Measurements from ENCODE around the gene HPS4. TPM values are rescaled to one million over a fixed set of nuclear protein-coding genes. Genes with fewer than 3 reads are reported as not detected.
A peak's percentile ranks its signal among the peaks of the same experiment; 100 is the strongest.

Gene HPS4
- total and polyA plus RNA-seq, 2 of the 8 experiments (the other 6 are each of a cell fraction or from before 2014, with no cell fraction given), result 28.0 to 35.2 TPM

DNA sequence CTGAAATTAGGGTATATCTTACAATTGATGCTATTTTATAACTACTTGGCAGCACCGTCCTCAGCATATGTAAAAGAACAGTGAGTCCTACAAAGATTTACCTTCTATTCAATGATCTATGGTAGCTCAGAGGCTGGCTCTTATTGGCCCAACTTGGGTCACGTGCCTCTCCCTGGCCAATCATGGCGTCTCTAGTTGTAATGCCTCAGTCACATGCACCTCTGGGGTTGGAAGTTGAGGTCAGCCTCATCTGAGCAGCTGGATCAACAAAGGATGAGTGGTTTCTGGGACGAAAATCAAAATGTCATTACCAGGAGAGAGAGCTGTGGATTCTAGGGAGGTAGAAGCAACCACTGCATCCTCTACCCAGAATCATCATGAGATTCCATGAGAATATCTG lies 77.5 kb downstream of the HPS4 start:
- 86% methylated on average over 4 of the region's 4 CpGs; no CpG with 5 or more reads in 1 of the 2 experiments for WGBS, 2 experiments (ENCODE audit: extremely low coverage in 1 of 2, insufficient coverage in 1 of 2, insufficient read length in 1 of 2, insufficient replicate concordance in 2 of 2, low coverage in 1 of 2, low lambda C conversion rate in 2 of 2, missing lambda C conversion rate in 1 of 2)
- H3K18ac ChIP-seq (ENCODE audit: extremely low read depth, low read length), result no peak overlapping the region
- no peaks in the 10 kb centered on the region for H4K20me1 ChIP-seq (replicated peaks in 1 of 2; ENCODE audit: control insufficient read depth in 1 of 2, insufficient read depth in 2 of 2, low read length in 2 of 2)
- H2BK15ac ChIP-seq (ENCODE audit: low read length), result no peak overlapping the region
- no peak overlapping the region for H3K4me3 ChIP-seq (ENCODE audit: extremely low read depth in 1 of 4, insufficient read depth in 2 of 4, low read depth in 3 of 4, low read length in 4 of 4)
- H3K9ac ChIP-seq (replicated peaks in 1 of 4; ENCODE audit: extremely low read depth in 1 of 4, low read depth in 3 of 4, low read length in 3 of 4), result no peak overlapping the region
- H3K56ac ChIP-seq (replicated peaks; ENCODE audit: insufficient read length, low read depth, low read length), result no peak overlapping the region
- H2AFZ ChIP-seq (ENCODE audit: low read length), result no peak overlapping the region
- H2AK5ac ChIP-seq (ENCODE audit: low read depth, low read length), result no peak overlapping the region
- H3K27ac ChIP-seq (ENCODE audit: low read depth, low read length), result no peak overlapping the region
- no peaks in the 10 kb centered on the region for H3K36me3 ChIP-seq (ENCODE audit: control insufficient read depth in 2 of 4, insufficient read depth in 4 of 4, low read length in 3 of 4)
- H3K9me3 ChIP-seq (ENCODE audit: insufficient read depth in 2 of 2, low read depth in 1 of 2, low read length in 1 of 2), result peaks cover 0 to 4% of the 10 kb centered on the region in 2 experiments; a peak in 1 of 4 replicates
- no peak overlapping the region for H3K4me2 ChIP-seq (ENCODE audit: insufficient read depth in 1 of 2, low read depth in 2 of 2, low read length in 2 of 2)
- H3K27me3 ChIP-seq (replicated peaks in 1 of 4; ENCODE audit: control insufficient read depth in 3 of 4, extremely low read depth in 1 of 4, insufficient read depth in 3 of 4, low read length in 3 of 4), result peaks cover 0 to 2% (median 0%) of the 10 kb centered on the region in 4 experiments; a peak in 1 of 7 replicates
- no peaks in the 10 kb centered on the region; a peak in 2 of 7 replicates for H3K4me1 ChIP-seq (replicated peaks in 1 of 4; ENCODE audit: control insufficient read depth in 3 of 4, insufficient read depth in 4 of 4, low read length in 3 of 4)
- H2BK120ac ChIP-seq (replicated peaks; ENCODE audit: low read depth, low read length), result no peak overlapping the region
- no peaks in the 10 kb centered on the region for H3K79me2 ChIP-seq (ENCODE audit: control insufficient read depth in 1 of 2, insufficient read depth in 2 of 2, low read length in 2 of 2)
- no peak overlapping the region for H3K23ac ChIP-seq (ENCODE audit: insufficient read length)
- no peak overlapping the region for H4K91ac ChIP-seq (replicated peaks; ENCODE audit: insufficient read length, low read length)
- H2BK12ac ChIP-seq (ENCODE audit: low read depth, low read length), result no peak overlapping the region
- DNase-seq (ENCODE audit: low read depth in 1 of 2, low spot score in 2 of 2) (no peak), FAIRE-seq (no peak)
- H3K23me2 ChIP-seq (ENCODE audit: low read depth, low read length), result no peaks in the 10 kb centered on the region
- H4K5ac ChIP-seq (ENCODE audit: insufficient read length, low read depth, low read length), result no peak overlapping the region
- no peak for TF ChIP-seq BACH1 (IDR thresholded peaks at IDR 0.05; ENCODE audit: low read length)
- TF ChIP-seq JUN (IDR thresholded peaks at IDR 0.05; ENCODE audit: low read depth, low read length), result no peak
- TF ChIP-seq E2F6 (IDR thresholded peaks at IDR 0.05), result peak; percentile 44; the same call in 1 of the 2 replicates
- TF ChIP-seq MAX (IDR thresholded peaks at IDR 0.05), result peak; percentile 56
- no peak for TF ChIP-seq POLR2AphosphoS5 (IDR thresholded peaks at IDR 0.05; ENCODE audit: low read depth, low read length)
- TF ChIP-seq, protein P1, sequence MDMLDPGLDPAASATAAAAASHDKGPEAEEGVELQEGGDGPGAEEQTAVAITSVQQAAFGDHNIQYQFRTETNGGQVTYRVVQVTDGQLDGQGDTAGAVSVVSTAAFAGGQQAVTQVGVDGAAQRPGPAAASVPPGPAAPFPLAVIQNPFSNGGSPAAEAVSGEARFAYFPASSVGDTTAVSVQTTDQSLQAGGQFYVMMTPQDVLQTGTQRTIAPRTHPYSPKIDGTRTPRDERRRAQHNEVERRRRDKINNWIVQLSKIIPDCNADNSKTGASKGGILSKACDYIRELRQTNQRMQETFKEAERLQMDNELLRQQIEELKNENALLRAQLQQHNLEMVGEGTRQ (IDR thresholded peaks at IDR 0.05; ENCODE audit: low read length), result peak; percentile 61
- no peak for TF ChIP-seq ASH2L (IDR thresholded peaks at IDR 0.05; ENCODE audit: low read length)
- no peak overlapping the region for H3K14ac ChIP-seq (ENCODE audit: insufficient read length)
- H4K8ac ChIP-seq (ENCODE audit: extremely low read depth, insufficient read depth, low read length), result no peak overlapping the region
- H2BK20ac ChIP-seq (ENCODE audit: low read length), result no peak overlapping the region
- POLR2A ChIA-PET (ENCODE audit: partially characterized antibody), result interaction anchor here (1.0 to 2.3 kb wide), 3 partner anchors 10 to 55 kb away, joined by 3 to 9 read pairs (median 4); no protein-coding TSS in a partner anchor
- no peaks in the 10 kb centered on the region for H3K79me1 ChIP-seq (ENCODE audit: low read depth, low read length)
- H2BK5ac ChIP-seq (ENCODE audit: low read depth, low read length), result no peak overlapping the region
- H3K4ac ChIP-seq (replicated peaks; ENCODE audit: insufficient read length, low read depth, low read length), result no peak overlapping the region
- CTCF ChIA-PET (ENCODE audit: partially characterized antibody), result interaction anchor here (0.5 to 1.8 kb wide), 6 partner anchors 11 to 350 kb away, joined by 3 to 10 read pairs (median 4); no protein-coding TSS in a partner anchor

All from H1 (cell line).